NCI-H345 treated with DMSO at 0.1 percent for 48 hours (cell line): ENCODE data around the gene BRSK2.

Experiments used
- DNase-seq: peaks from one replicate; lab custom pipeline; 2025; ENCODE audit not compliant: unreplicated experiment; lab: John Stamatoyannopoulos, UW

BRSK2 gene

GRCh38 chr11:1462698-1462975 is 72.9 kb downstream of the BRSK2 start:
- DNase-seq, result no peak

- DNase-seq, result no peak
These were observed 73.3 kb downstream of the BRSK2 start for GRCh38 chr11:1463056-1463455.

- DNase-seq, result no peak
These were observed 77.0 kb downstream of the BRSK2 start for GRCh38 chr11:1466784-1467183.

GRCh38 chr11:1467270-1467669 is 77.5 kb downstream of the BRSK2 start:
- DNase-seq, result no peak

- no peak for DNase-seq
These were observed 78.3 kb downstream of the BRSK2 start for GRCh38 chr11:1468002-1468401.

- no peak for DNase-seq
These were observed 78.8 kb downstream of the BRSK2 start for GRCh38 chr11:1468473-1469066.

- no peak for DNase-seq
These were observed 79.7 kb downstream of the BRSK2 start for GRCh38 chr11:1469287-1469910.

- DNase-seq, result no peak
These were observed 80.4 kb downstream of the BRSK2 start for GRCh38 chr11:1469911-1470680.

- no peak for DNase-seq
These were observed 81.2 kb downstream of the BRSK2 start for GRCh38 chr11:1470681-1471611.

GRCh38 chr11:1471736-1472135 is 82.0 kb downstream of the BRSK2 start:
- DNase-seq, result no peak

- no peak for DNase-seq
These were observed 82.7 kb downstream of the BRSK2 start for GRCh38 chr11:1472180-1473005.

GRCh38 chr11:1473011-1473628 is 83.4 kb downstream of the BRSK2 start:
- DNase-seq, result no peak

- no peak for DNase-seq
These were observed 84.1 kb downstream of the BRSK2 start for GRCh38 chr11:1473786-1474185.

GRCh38 chr11:1475841-1476240 is 86.1 kb downstream of the BRSK2 start:
- no peak for DNase-seq

GRCh38 chr11:1476940-1477736 is 87.4 kb downstream of the BRSK2 start:
- no peak for DNase-seq

- DNase-seq, result no peak
These were observed 88.3 kb downstream of the BRSK2 start for GRCh38 chr11:1478011-1478410.

- DNase-seq, result no peak
These were observed 88.8 kb downstream of the BRSK2 start for GRCh38 chr11:1478544-1478943.

GRCh38 chr11:1479006-1479677 is 89.4 kb downstream of the BRSK2 start:
- DNase-seq, result no peak

GRCh38 chr11:1479678-1480118 is 90.0 kb downstream of the BRSK2 start:
- DNase-seq, result no peak
